Stimulated activated CD8-positive, alpha-beta memory T cell treated with anti-CD3 and anti-CD28 coated beads, Interleukin-15, amount 100 ng/mL, for 4 hours (primary cell): ENCODE results near the gene PCDHAC2.

ENCODE experiments used
- DNase-seq, 2 donors: peaks; one replicate each; pipeline ENCODE4 v3.0.0-alpha.2; 2020; ENCODE audit warnings: low read depth in 2 of 2

Gene PCDHAC2

DNA sequence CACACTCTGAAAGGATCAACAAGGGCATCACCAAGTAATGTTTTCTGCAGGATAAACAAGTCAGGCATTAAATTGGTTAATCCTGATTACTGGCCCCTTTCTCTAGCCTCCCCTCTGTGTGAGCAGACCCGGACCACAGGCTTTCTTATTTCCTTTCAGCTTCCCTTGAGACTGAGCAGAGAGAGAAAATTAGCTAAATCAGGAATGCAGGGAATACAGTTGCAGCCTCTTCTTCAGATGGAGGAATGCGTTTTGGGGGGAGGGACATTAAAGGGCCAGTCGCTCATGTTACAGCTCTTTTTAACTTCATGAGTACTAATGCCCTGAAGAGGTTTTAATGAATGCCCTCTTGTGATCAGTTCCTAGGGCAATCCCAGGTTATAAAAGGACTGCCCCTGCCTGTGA lies 19.8 kb downstream of the PCDHAC2 start:
- no peak for DNase-seq

DNA sequence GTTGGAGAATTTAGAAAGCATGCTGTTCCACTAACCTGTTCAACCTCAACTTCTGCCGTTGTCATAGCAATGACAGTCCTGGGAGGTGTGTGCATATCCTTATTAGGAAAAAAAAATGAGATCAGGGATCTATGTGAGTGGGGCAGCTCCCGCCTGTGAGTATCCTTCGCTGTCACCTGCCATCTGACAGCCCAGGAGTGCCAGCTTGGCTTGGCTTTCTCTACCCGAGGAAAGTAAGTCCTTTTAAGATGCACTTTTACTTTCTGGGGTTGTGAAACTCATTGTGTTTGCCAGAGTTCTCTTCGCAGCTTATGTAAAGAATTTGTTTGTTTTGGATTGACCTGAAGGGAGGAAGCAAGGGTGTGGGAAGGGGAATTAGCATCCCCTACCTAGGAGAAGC lies 21.8 kb downstream of the PCDHAC2 start:
- no peak for DNase-seq

DNA sequence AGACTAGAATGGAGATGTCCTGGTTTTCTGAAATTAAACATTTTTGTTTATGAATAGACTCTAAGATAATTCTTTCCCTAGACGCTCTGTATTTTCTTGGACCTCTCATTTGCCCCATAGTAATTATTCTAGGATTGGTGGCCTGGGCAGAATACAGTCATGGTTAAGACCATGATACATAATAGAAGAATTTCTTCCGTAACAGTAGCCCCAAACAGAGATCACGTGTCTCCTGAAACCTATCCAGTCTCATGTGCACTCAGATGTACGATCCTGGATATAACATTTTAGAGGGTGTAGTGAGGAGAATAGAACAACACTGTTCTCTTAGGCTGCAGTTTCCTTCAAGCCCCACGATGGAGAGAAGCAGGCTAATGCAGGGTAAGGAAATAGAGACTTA lies 22.3 kb downstream of the PCDHAC2 start:
- DNase-seq = no peak

DNA sequence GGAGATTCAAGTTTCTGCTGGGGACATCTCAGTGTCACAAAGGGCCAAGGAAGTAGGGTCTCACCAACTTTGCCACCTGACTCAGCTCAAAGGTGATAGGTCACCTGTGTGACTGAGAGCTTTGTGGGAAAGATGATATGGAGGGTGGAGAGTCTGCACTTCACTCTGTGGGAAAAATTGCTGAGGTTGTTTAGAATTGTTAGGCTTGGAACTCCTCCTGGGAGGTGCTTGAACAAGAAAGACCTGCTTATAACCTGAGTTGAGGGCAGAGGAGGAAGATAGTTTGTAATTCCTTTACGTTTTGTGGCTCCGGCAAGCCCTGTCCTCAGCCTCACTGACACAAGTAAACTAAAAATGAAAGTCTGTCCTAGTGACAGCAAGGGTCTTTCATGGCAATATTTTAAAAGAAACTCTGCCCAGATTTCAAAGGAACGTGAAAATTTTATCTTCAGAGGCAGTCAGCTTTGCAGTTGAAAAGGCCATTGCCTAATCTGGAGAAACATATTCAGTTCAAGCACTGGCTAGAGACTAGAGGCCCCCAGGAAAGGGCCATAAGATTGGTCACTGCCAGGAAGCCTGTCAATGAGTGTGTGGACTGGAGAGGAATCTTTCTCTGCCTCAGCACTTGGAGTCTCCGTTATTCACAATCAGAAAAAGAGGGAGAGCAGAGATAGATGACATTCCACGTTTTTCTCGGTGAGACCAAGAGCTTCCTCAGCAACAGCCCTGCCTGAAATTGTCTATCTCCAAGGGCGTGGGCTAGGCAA lies 23.2 kb downstream of the PCDHAC2 start:
- DNase-seq = no peak

DNA sequence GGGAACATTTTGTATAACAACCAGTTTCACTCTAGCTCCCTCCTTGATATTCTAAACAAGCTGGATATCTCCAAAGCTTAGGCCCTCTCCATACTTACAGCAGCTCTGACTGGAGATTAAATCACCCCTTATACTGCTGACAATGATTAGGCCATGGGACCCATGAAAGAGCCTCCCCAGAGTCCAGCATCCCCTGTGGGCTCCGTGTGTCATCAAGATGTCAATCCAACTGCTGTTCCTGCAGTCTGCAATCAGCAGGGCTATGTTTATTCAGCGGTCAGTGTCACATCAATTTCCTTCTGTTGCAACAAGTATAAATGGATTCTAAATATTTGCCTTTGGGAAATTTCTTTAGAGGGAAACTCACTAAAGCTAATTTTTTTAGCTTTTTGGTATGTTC lies 26.6 kb downstream of the PCDHAC2 start:
- no peak for DNase-seq

DNA sequence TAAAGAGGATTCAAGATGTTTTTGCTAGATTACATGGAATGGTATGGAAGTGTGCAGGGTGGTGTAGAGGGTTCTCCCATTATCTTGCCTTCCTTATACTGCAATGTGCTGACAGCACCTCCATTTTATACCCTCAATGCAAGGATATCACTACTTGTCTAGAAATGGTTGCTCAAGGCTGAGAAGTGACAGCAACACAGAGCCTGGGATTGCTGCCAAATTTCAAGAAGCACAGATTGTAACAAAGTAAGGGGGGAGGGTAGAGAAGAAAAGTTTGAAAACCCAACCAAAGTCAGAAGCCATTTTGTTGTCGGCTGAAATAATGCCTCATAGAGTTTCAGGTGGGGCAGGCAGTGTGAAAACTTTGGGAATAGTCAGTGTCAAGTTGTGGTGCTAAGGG lies 29.8 kb downstream of the PCDHAC2 start:
- no peak for DNase-seq

DNA sequence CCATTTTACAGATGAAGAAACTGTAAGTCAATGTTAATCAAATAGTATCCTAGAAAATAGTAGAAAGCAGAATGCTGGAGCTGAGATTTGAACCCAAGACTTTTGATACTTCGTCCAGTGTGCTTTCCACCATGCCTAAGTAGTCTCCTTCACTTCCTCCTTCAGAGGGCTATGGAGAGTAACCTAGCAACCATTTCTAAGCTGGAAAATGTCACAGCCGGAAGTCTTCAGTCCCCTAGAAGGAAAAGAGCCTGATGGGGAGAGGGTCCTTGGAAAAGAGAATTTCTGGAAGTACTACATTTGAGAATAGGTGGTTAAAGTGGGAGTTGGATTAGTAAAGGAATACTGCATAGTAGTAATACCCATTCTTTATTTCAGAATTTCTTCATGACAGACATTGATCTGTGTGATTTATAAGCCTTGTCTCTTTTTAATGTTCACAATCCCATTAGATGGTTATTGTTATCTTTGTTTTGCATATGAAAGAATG lies 32.7 kb downstream of the PCDHAC2 start:
- DNase-seq = no peak

DNA sequence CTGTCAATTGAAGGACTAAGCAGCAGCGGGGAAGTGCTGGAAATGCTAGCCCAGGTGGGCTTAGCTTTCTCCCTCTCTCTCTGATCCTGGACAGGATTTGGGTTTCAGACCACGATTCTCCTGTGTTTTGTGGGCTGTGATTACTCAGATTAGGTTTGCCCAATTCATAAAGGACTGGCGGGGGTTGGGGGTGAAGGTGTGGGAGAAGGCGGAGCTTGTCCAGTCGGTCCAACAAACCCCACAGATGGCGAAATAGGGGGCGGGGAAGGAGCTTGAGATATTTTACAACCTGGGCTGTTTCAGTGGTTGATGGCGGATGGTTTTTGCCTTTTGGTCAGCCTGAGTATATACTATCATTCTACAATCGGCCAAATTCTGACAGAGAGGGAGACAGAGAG lies 35.2 kb downstream of the PCDHAC2 start:
- DNase-seq = no peak

DNA sequence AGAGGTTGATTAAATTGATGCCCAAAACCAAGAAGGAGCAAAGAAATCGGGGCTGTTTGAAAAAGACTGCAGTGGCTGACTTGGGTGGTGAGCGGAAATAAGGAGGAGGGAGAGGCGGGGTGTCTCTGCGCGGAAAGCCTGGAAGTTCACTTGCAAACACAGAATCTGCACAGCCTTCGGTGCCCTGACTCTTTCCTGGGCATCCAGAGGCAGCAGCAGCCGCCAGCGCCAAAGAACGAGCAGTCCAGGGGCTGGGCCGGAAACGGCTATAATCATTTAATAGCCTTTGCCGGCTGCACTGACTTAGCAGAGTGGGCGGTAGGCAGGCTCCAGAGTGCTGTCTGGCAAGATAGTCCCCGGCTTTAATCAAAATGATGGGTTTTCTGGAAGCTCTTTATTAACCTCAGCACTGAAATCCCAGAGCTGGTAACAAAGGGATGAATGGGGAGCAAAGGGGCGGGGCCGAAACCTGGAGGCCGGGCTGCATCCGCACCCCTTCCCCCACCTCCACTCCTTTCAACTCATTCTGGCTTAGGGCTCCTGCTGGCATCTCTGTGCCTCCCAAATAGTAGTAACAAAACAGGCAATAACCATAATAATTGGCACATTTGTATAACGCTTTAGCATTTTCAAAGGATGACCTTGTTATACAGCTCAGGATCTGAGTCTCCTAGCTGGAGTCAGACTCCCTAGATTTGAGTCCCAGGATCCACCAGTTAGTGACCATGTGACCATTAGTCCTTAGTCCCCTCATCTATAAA lies 35.7 kb downstream of the PCDHAC2 start:
- no peak for DNase-seq

DNA sequence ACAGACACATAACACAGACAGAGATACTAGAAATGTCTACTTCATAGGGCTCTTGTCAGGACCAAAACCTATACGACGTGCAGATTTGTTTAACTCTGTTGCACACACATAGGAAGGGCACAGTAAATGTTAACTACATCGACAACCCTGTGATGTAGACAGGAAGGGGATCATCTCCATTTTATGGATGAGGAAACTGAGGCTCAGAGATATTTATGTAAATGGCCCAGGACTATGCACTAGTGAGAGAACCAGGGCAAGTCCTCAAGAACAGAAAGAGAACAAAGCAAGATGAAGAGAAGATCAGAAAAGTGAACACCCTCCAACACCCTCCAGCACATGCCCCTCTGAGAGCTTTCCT lies 36.3 kb downstream of the PCDHAC2 start:
- no peak for DNase-seq

DNA sequence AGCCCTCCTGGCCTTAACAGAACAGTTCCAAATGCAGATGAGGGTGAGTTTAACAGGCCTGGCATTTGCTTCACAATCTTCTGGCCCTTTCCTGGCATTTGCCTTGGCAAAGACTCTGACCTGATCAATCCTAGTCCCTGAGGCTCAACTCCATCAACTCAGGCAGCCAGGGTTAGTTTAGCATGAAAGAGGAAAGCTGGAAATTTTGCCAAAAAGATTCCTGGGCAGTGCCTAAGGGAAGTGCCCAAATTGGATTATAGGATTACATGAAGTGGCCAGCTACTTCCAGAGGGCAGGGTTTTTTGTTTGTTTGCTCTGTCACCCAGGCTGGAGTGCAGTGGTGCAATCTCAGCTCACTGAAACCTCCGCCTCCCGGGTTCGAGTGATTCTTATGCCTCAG lies 36.8 kb downstream of the PCDHAC2 start:
- DNase-seq = no peak

DNA sequence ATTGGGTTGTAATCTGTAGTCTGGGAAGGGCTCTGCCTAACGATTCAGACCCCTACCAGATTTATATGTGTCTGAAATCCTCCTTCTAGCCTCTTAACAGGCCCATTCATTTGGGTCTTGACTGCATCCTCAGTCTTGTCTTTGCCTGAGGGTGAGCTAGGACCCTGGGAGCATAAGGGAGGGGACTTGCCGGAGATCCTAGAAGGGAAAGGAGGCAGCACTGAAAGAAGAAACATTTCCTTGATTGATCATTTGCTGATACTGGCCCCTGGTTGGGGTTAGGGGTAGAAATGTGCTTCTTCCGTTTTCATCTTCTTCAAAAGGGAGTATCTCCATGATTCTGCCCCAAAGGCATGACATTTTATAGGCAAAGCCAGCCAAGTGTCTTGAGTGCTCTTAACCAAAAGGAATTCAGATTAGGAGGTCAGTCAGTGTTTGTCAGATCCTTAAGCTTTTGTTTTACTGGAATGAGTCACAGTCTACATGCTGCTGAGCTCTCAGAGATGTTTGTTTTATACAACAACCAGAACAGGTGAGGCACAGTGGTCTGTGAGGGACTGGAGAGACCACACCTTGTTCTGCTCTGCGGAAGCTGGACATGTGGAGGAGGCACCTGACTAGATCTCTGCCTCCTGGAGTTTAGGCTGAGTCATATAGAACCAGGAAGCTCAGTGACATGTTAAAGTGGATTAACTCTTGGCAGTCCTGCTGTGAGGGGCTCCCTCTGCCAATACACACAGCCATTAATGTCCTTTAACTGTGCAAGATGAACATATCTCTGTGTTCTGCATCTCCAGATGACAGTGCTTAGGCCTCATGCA lies 37.7 kb downstream of the PCDHAC2 start:
- DNase-seq = no peak

DNA sequence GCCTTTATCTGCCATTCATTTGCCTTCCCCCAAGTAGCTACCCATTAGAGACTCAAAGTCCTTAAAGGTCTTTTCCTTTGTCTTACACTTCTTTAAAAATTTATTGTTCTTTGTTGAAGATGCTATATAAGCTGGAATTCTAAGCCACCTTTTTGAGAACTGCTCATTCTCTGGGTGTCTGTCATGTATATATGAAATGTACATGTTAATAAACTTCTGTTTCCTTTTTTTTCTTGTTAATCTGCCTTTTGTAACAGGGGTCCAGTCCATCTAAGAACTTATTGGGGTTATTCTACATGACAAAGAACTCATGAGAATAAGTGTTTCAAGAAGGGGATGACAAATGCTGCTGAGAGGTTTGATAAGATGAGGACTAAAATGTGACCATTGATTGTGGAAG lies 41.5 kb downstream of the PCDHAC2 start:
- no peak for DNase-seq

DNA sequence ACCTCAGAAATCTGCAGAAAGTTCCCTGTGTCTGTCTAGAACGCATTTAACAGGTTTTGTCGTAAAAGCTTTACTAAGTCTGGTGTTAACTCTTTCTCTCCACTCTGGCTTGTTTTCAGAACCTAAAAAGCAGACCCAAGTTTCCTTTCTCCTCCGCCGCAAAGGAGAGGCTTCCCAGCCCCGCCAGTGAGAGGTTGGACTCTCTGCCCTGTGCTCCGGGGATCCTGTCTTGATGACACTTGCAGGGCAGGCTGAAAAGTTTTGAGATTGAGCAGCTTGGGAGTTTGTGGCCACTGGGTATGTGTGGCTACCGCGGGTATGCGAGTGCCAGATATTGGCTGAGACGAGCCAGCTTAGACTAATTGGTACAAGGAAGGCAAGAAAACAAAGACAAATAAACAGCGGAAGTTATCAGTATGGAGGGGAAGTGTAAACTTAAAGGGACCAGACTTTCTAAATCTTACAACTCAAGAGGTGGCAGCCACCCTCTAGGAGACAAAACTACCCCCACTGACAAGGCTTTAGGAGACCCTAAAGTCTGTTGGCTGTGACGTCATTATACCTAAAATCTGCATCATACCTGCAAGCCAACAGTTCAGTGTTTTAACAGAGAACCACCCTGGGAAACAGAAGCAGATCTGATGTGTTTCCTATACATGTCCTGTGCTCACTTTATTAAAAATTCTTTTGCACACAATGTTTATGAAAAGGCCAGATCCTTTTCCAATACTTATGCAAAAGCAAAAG lies 43.9 kb downstream of the PCDHAC2 start:
- no peak for DNase-seq

DNA sequence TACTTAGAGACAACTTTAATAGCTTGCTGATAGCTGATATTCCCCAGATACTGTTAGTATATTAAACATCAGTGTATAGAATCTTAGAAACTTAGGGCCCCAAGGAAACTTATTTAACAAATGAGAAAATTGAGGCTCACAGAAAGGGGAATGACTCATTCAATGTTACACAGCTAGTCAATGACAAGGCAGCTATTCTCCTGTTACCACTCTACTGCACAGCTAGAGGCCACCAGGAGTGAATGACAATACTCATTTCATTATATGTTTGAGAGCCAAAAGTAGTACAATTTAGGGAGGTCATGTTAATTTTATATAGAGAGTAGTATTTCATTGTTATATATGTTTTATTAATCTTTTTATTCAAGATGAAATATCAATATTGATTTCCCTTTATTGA lies 51.7 kb downstream of the PCDHAC2 start:
- no peak for DNase-seq
